ENCODE results near the gene NPHP4. TPM values are rescaled to one million over a fixed set of nuclear protein-coding genes. Genes with fewer than 3 reads are reported as not detected.
"Not testable (repeated sequence)": the region's sequence is repeated elsewhere in the genome, so short reads cannot be mapped to it uniquely, and the experiment has no call there.

NPHP4 gene
- total RNA-seq, 1 donor from 2014 or later, result 4.5 TPM

DNA sequence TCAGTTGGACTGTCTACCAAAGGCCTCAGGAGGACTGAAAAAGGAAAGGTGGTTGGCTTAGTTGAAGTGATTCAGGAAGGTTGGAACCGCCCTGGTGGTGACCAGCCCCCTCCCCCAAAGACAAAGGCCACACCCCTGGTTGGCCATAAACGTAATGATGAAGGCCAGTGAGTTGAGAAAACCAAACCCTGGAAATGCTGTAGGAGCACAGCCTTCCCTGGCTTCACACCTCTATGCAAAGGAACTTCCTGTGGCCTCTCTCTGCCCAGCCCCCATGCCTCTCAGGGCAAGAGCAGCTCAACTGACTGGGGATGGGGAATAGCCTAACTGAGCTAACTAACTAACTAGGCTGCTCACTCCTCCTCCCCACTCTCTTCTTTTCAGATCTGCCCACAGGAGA lies 90.4 kb downstream of the NPHP4 start:
- DNase-seq (ENCODE audit: low spot score) (no peak), ATAC-seq (no peak)

DNA sequence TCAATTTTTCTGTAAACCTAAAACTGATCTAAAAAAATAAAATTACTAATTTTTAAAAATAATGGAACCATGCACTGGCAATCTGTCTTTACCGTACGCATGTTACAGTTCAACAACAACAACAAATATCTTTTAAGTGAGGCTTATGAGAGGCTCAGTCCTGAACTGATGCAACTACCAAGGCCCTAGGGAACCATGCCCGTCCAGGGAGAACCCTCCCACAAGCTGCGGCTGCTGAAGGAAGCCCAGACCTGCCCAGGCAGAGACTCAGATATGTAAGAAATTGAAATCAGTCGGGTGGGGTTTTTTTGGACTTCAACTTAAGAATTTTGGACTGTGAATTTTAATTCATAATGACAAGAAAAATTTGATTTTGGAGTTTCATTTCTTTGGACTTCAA lies 91.1 kb downstream of the NPHP4 start:
- no peak for DNase-seq (ENCODE audit: low spot score)
- no peak for ATAC-seq

DNA sequence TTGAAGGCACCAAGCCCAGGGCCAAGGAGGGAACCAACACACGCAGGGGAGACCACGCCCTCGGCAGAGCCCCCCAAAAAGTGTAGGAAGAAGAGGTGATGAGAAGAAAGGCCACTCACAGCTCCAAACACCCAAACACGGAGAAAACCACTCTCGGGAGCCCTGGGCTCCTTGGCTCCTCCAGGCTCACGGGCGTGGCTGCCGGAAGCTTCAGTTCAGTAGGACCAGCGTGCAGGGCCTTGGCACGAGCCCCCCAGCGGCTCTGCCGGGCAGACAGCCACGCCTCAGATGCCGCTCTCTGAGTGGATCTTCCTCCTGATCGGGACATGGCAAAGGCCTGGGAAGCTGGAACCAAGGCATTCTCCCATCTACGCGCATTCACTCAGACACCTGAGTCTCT lies 94.0 kb downstream of the NPHP4 start:
- no peak for DNase-seq (ENCODE audit: low spot score)

DNA sequence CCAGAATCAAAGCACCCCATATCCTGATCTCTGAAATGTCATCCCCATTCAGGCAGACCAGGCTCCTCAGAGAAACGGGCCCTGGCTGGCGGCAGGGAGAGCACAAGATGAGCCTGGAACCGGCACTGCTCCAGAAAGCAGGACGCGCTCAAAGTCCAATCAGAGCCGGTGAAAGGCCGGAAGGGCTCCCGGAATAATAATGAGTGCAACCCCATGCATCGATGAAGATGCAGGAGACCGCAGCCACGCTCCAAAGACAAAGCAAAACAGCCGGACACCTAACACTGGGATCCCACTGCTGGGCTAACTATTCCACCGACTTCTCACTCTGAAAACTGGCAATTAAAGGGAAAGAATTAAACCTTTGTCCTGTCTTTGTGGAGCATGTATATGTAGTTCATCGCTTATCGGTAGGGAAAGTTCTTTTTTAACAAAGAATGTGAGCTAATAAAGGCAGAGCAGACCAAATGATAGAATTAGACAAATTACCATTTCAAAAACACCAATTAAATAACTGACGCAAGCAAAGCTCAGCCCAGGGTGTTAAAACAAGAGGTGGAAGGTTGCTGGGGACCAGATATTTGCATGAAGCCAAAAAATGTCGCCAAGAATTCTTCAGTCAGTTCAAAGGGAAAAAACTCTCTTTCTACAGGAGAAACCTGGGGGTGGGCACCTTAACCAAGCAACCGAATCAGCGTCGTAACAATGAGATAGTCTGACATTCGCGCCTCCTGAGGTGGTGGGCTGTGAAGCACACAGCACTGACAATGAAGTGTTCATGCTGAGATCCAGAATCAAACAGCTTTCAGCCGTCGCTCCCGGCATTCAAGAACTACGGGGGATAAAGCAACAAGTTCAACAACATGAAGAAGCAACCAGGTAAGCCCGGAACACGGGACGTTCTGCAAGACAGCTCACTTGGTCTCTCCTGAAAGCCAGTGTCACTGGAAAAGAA lies 95.2 kb downstream of the NPHP4 start:
- ATAC-seq (peak; percentile 90), DNase-seq (ENCODE audit: low spot score) (no peak)

More for the DNA sequence above, 94.0 kb downstream of the NPHP4 start:
- no peak for ATAC-seq

DNA sequence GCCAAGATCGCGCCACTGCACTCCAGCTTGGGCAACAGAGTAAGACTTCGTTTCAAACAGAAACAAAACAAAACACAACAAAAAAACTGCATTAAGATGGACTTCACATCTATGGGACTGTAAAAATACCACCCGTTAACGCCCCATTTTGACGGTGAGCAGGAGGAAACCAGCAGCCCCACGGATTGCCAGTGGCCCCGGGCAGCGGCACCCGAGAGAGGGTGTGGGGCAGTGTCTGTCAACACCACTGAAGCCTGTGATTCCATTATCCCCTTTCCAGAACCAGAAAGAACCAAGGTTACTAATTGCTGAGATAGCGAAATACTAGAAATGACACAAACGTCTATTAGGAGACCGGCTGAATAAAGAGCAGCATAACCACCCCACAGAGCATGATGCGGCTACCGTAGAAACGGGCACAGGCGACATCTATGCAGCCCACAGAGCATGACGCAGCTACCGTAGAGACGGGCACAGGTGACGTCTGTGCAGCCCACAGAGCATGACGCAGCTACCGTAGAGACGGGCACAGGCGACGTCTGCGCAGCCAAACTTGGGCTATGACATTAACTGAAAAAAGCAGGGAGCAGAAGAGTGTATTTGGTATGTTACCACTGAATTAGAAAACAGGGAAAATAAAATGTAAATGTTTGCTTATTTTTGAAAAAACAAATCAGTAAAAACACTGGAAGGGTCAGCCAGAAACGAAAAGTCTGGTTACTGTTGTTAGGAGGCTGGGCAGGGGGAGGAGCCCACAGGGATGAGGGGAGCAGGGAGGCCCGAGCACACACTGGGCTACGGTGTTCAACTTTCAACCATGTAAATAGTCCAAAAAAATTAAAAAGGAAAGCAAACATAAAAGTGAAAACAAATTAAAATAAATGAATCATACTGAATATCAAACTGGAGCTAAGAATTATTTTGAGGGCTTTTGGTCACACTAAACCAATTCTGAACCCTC lies 96.5 kb downstream of the NPHP4 start:
- DNase-seq (ENCODE audit: low spot score) (no peak), ATAC-seq (no peak)

DNA sequence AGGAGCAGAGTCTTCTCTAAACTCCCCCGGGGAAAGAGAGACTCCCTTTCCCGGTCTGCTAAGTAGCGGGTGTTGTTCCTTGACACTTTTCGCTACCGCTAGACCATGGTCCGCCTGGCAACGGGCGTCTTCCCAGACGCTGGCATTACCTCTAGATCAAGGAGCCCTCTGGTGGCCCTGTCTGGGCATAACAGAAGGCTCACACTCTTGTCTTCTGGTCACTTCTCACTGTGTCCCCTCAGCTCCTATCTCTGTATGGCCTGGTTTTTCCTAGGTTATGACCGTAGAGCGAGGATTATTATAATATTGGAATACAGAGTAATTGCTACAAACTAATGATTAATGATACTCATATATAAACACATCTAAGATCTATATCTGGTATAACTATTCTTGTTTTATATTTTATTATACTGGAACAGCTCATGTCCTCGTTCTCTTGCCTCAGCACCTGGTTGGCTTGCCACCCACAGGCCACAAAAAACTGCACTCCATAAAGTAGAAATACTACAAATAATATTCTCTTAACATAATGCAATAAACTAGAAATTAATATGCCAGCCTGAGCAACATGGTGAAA lies 98.4 kb downstream of the NPHP4 start:
- not testable (repeated sequence) for DNase-seq (ENCODE audit: low spot score); ATAC-seq

DNA sequence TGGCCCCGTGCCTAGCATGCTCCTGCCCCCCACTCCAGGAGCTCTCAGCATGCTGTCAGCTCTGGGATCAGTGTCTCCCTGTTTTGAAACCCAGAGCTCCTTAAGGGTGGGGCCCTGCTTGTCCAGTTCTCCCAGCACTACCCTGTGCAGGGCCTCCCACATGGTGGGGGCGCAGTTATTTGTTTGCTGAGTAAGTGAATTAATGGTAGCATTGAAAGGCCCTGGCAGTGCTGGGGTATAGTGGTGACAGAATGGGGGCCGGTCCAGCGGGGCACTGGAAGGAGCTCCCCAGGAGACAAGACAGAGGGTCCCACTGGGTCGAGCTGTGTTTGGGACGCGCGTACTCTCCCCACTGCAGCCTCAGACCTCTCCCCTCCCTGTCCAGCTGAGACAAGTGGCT lies 99.9 kb downstream of the NPHP4 start:
- no peak for ATAC-seq
- no peak for DNase-seq (ENCODE audit: low spot score)

DNA sequence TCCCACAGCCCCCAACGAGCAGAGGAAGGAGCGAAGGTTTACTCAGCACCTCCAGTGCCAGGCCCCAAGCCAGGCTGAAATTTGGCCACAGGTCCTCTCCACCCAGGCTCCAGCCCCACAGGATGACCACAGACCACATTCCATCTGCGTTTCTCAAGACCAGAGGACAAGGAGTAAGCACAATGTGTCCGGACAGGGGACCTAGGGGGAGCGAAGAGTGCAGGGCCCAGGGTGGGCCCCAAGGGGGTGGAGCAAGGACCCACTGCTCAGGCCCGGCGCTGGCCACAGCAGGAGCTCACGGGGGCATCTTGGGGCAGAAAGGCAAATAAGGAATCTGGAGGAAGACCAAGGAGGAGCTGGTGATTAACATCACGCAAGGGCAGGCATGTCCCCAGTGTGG lies 100.5 kb downstream of the NPHP4 start:
- no peak for ATAC-seq
- DNase-seq (ENCODE audit: low spot score), result no peak

DNA sequence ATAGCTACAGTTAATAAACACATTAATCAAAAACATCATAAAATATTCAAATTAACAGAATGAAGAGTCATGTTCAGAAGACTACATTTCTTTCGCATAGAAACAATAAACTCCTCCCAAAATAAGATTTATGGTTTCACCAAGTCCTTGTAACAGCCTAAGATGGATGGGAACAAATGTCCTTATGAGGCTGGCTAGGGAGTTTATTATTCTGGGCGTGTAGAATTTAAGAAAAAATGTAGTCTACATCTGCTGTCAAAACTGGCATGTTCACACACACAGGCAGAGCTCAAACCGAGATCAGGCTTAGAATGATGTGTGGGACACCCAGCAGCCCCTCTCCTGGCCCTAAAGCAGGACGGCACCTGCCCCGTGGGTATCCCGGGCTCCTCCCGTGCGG lies 101.1 kb downstream of the NPHP4 start:
- no peak for DNase-seq (ENCODE audit: low spot score)
- no peak for ATAC-seq

DNA sequence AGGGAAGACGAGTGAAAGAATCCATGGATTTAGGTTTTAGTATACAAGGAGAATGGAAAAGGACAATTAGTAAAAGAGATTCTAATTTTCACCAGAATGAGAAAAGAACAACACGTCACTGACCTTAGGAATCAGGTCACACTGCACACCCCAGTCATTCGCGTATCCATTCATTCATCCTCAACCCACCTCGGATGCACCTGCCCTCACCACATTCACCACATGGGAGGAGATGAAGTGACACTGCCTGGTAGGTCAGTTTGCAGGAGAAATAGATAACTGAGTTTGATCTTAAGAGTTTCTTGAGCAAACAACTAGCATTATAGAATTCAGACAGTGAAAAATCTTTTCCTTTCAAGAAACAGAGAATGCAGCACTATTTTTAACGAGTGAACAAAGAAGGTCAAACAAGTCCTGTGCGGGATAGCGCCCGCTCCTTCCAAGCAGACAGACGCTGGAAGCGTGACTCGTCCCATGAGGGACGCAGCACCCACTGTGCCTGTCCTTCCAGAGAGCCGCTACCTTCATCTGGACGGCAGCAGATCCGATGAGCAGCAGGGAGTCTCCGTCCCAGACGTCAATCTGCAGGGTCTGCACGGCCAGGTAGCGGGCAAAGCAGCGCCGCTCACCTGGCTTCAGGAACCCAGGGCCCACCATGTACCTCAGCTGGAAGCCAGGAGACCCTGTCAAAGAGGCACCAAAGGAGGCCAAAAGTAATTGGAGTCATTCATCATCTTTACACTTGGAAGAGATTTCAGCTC lies 101.7 kb downstream of the NPHP4 start:
- DNase-seq (ENCODE audit: low spot score) (no peak), ATAC-seq (no peak)

DNA sequence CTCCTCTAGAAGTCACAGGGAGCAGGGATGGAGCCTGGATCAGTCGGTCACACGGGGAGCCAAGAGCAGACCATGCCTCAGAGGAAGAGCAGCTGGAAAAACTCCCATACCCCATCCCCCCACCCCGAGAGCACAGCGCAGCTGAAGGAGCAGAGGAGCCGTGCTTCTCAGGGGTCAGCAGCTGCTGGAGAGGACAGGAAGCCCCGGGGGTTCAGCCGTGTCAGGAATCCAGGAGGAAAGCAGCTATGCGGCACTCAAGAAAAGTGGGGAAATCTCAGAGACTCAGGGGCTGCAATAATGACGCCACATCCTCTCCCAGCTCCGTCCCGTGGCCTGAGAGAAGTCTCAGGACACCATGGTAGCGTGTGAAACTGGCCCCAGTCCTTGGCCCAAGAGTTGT lies 102.3 kb downstream of the NPHP4 start:
- DNase-seq (ENCODE audit: low spot score) (no peak), ATAC-seq (no peak)

DNA sequence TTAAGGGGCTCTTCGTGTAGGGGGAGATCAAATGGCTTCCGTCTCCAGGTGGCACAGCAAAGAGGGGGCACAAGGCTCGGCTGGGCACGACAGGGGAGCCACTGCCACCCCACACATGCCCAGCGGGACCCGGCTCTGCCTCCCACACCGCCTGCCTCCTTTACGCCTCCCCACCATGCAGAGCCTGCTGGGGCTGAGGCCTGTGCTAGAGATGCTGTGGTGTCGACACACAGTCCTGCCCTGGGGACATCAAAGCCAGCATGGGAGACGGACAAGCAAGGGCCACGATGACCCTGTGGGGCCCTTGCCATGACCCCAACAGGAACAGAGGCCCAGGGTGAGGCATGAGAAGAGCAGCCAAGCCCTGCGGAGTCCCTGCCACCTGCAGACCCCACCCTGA lies 102.8 kb downstream of the NPHP4 start:
- DNase-seq (ENCODE audit: low spot score), result no peak
- ATAC-seq, result no peak

DNA sequence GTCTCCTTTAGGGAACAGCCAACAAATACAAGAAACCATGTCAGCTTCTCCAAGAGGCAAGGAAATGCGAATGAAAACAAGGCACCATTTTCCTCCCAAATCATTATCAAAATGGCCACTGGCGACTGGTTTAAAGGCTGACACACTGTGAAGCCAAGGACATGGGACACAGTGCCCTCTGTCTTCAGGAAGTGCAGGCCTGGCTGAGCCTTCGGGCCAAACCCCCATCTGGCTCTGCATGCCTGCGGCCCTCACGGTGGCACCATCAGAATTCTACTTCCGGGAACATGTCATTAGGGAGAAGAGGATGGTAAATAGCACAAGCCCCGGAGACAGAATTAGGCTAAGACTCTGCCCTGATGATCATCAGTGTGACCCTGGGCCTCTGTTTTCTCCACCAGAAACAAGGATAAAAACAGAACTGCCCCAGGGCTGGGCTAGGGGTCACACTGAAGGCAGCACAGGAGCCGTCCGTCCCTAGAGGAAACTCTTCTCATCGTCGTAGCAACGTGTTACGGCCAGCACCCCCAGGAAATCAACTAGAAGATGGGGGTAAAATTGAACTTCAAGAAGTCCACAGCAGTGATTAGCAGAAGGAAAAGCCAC lies 103.5 kb downstream of the NPHP4 start:
- ATAC-seq, result no peak
- no peak for DNase-seq (ENCODE audit: low spot score)

DNA sequence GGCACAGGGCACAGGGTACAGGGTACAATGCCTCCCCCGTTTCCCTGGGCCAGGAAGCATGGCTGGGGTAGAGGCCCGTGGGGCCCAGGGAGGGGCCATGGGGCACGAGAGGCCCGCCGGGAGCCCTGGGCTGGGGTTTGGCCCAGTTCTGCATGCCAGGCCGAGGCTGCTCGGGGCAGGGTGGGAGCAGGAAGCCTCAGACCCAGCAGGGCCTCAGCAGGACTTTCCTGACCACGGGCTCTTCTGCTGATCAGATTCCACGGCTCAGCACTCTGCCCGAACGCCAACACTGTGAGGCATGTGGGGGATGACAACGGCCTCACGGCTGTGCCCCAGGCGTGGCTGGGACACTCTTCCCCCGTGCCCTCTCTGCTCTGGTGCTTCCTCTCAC lies 104.3 kb downstream of the NPHP4 start:
- DNase-seq (ENCODE audit: low spot score) (no peak), ATAC-seq (peak; percentile 13)

DNA sequence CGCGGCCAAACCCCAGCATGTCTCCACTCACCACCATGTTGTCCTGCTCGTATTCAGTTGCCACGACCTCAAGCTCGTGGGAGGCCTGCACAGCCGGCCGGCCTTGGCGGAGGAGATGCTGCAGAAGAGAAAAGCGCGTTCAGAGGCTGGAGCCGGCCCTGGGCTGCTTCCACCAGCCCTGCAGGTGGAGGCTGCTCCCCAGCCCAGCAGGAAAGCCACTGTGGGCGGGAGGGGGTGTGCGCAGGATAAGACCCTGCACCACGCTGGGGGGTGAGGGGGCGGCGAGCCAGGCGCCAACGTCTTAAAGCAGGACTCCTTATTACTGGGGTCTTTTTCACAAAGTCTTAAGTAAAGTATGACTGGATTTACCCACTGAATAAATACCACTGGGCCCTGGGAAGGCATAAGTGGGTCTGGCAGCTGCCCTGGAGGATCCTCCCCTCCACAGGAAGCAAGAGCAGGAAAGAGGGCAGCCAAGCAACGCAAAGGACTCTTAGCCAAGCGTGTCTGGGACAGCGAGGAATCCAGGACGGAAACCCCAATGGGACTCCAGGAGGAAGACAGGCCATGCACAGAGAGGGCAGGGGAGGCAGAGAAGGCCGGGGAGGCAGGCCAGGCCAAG lies 104.8 kb downstream of the NPHP4 start:
- no peak for ATAC-seq
- DNase-seq (ENCODE audit: low spot score), result no peak

DNA sequence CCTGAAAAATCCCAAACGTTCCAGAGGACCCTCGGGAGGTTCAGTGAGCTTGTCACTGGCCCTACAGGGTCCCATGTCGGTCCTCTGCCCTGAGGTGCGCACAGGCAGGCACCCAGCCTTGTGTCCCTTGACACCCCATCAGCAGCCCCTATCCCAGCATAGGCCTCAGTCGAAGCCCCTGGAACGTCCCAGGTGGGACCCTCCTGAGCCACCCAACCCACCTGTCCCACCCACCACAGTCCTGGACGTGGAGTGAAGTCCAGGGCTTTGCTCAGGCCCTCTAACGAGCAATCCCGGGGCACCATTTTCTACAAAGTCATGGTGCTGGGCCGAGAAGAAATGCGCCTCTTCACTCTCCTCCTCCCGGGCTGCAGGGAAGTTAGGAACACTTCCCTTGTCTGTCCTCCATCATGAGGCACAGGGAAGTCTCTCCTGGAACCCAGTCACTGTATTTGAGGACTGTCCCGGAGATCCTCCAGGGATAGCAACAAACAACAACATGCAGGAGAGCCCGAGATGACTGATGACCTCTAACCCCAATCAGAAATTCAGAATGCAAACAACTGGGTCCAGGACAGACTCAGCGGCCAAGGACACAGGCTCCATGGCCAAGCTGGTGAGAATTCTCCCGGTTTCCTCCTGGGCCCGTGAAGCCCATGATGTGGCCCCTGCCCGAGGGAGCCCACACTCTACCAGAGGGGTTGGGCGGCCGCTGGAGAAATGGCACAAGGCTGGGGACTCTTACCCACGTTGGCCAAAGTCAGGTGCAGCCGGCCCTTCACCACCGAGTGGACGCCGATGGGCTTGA lies 105.5 kb downstream of the NPHP4 start:
- no peak for DNase-seq (ENCODE audit: low spot score)
- no peak for ATAC-seq

DNA sequence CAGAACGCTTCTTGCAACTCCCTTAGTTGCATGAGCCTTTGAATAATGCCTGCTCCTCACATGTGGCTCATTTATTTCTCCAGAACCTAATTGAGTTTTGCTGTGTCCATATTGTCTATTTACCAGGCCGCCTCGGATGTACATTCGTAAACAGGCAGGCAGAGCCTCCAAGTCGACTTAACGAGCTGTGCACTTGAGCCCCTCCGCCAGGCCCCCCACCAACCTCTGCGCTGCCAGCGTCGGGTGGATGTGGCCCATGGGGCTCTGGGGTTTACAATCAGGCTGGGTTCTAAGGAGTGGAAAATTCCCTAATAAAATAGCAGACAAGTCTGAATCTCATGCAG lies 106.1 kb downstream of the NPHP4 start:
- no peak for ATAC-seq
- DNase-seq (ENCODE audit: low spot score), result no peak

DNA sequence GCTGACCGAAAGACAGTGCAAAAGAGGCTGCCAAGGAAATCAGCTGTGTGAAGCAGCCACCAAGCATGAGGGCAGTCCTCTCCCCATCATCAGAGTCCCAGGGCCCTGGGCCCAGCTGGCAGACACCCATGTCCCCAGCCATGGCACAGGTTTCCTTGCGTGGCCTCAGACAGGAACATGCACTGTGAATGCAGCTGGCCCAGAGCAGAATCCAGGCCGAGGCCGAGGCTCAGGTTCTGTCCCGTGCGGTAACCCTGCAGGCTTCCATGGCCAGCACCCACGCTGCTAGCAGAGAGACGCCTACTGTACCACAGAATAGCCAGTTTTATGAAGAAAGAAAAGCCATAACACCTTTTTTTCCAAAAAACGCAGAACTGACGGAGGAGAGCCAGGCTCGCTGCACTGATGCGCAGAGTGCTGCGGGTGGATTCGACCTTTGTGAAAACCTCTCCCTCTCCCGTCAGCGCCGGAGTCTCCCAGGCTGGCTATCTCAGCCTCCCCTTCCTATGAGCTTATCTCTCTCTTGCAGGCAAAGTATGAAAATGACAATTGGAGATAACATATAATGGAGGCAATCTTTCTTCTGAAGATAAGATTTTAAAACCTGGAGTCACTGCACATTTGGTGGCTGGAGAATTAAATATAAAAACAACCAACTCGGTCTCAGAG lies 106.6 kb downstream of the NPHP4 start:
- ATAC-seq, result no peak
- no peak for DNase-seq (ENCODE audit: low spot score)
